Activated CD8-positive, alpha-beta memory T cell treated with anti-CD3 and anti-CD28 coated beads, Interleukin-2, amount 50 U/mL, for 24 hours (primary cell): Measurements from ENCODE around the gene TBC1D23.
A peak's percentile ranks its signal among the peaks of the same experiment; 100 is the strongest.
"Not testable (repeated sequence)": the region's sequence is repeated elsewhere in the genome, so short reads cannot be mapped to it uniquely, and the experiment has no call there.

Experiments
- DNase-seq: peaks from one replicate; pipeline ENCODE4 v3.0.0-alpha.2; 2020; ENCODE audit errors: extremely low read depth

TBC1D23 gene

DNA sequence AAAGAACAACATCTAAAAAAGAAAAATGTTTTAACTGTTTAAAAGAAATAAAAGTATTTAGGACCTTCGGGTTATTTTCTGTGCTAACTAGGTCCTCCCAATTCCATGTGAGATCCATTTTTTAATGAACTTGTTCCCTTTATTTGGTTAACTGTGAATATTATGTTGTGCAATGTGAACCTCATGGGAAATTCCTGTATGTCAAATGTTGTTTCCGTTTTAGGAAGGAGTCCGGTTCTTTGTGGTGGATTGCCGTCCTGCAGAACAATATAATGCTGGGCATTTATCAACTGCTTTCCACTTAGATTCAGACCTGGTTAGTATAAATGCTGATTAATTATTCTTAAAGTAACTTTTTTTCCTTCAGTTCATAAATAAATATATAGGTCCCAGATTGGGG lies 38.2 kb downstream of the TBC1D23 start:
- no peak for DNase-seq

DNA sequence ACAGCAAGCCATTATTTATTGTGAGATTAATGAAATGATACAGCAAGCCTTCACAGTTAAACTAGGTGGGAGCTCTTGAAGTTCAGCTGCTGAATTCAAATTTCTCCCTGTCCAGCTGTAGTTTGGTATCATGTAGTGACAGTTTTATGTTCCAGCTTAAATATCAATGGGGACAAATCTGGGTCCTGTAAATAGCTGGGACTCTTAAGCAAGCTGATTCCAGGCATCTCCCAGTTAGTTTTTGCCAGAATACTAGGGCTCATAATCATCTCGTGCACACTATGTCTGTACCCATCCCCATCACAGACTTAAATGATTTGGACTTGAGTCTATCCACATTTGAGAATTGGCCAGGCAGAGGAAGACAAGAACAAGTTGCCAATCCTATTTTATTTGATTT lies 45.9 kb downstream of the TBC1D23 start:
- DNase-seq, result no peak

DNA sequence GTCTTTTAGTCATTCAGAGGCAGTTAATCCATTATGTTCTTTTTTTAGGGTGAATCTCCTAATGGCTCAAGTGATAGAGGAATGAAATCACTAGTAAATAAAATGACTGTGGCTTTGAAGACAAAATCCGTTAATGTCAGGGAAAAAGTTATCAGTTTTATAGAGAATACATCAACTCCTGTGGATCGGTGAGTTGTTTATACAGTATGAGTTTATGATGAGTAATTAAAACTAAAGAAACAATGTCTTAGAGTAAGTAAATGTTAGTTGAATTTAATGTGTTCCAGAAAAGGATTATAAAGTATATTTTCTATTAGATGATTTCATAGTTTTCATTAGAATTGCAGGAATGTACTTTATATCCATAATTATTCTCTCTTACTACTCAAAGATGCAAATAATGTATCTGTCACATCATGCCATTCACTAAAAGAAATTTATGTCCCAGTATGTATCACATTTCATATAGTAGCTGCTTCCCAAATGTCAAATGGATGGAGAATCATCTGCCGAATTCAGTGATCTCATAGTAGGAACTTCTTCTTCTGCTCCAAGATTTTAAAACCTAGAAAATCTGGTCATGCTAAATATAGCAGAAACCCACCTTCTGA lies 49.7 kb downstream of the TBC1D23 start:
- DNase-seq, result no peak

DNA sequence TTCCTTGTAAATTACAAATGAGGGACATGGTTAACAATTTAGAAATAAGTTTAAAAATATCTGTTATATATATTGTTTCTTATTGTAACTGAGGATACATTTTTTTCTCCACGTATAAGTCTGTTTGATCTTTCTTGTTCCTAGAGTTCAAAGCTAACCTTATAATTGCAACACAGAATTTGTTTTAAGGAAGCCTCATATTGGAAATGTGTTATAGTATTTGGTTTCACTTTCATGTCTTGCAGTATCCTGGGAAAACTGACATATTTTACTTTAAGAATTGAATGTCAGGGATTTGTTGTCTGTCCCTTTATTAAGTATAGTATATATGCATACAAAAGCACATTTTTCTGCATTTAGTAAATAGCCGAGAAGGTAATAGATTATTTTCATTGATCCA lies 50.2 kb downstream of the TBC1D23 start:
- DNase-seq, result no peak

DNA sequence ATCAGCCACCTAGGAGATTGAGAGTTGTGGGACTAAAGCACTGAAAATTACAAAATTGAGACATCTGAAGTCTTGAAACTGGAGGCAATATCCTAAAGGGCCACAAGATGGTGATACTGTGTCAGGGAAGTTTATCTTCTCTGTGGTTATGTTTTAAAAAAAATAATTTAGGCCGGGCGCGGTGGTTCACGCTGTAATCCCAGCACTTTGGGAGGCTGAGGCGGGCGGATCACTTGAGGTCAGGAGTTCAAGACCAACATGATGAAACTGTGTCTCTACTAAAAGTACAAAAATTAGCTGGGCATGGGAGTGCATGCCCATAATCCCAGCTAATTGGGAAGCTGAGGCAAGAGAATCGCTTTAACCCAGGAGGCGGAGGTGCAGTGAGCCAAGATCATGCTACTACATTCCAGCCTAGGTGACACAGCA lies 55.9 kb downstream of the TBC1D23 start:
- no peak for DNase-seq

DNA sequence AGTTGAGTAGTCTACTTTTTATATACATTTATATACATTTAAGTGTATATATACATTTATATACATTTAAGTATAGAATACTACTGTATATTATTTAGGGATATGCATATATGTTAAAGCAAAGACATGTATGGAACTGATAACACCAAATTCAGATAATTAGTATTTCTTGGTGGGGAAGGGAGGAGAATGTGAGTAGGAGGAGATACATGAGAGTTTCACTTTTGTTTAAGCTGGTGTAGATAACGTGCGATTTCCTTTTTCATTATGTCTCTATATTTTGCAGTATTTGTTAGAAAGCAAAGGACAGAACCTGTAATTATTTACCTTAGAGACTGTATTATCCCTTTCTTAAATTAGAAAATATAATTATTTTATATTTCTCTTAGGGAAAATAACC lies 57.1 kb downstream of the TBC1D23 start:
- no peak for DNase-seq

DNA sequence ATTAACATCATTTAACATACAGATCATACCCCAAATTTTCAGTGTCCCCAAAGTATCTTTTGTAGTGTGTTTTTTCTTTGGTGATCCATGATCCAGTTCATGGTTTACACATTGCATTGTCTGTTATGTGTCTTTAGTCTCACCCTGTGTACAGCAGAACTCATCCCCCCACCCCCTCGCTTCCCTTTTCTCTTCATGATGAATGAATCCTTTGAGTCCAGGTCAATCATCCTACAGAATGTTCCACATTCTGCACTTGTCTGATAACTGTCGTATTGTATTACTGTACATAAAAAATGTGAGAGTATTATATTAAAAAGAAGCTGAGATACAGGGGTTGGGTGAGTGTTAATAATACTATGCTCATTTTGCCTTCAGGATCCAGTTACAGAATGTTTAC lies 59.2 kb downstream of the TBC1D23 start:
- DNase-seq, result no peak

DNA sequence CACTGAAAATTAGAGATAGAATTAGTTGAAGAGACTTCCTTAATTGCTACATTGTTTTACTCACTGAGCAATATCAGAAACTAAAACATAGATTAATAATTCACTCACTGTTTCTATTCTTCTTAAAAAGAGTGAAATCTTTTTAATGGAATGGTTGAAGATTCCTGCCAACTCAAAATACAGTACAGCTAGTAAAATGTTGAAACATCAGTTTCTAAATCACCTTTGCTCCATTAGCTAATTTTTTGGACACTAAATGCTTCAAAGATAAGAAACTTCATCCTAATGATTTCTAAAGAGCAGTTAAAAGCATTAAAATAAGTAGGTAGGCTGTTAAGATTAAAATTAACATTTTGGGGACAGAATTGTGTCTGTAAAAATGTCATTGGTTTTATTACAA lies 63.3 kb downstream of the TBC1D23 start:
- no peak for DNase-seq

DNA sequence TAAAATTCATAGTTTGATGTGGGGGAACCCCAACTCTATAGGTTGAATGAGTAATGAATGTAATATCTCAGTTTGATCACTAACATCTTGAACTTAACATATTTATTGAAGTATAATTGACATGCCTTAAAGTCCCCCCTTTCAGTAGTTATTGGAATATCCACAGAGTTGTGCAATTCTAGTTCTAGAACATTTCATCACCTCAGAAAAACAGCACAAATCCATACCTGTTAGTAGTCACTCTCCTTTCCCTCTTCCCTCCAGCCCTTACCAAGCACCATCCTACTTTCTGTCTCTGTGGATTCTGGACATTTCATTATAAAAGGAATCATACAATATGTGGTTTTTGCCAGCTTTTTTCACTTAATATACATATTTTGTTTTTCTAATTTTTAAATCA lies 65.0 kb downstream of the TBC1D23 start:
- no peak for DNase-seq

DNA sequence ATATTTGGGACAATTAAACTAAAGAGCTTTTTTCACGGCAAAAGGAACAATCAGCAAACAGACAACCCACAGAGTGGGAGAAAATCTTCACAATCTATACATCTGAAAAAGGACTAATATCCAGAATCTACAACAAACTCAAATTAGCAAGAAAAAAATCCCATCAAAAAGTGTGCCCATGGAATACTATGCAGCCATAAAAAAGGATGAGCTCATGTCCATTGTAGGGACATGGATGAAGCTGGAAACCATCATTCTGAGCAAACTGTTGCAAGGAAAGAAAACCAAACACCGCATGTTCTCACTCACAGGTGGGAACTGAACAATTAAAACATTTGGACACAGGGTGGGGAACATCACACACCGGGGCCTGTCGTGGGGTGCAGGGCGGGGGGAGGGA lies 66.6 kb downstream of the TBC1D23 start:
- not testable (repeated sequence) for DNase-seq

DNA sequence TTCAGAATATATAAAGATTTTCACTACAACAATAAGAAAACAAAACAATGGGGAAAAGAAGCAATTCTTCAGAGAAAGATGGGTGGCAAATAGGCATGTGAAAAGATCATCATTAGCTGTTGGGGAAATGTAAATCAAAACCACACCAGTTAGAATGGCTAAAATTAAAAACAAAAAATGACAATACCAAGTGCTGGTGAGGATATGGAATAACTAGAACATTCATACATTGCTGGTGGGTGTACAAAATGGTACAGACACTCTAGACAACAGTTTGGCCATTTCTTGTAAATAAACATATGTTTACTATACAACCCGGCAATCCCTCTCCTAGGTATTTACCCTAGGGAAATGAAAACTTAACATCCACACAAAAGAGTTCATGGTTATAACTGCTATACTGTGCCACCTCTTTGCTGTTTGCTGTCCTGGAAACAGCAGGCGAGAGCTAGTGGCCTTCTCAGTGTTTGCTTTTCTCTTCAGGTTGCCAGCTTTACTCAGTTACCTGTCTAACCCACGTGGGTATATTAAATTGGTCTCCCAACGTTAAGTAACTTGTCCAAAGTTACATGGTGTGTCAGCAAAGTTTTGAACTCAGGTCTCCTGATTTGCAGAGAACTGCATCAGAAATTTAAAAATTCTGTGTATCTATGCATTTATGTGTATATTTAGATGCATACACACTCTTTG lies 69.2 kb downstream of the TBC1D23 start:
- no peak for DNase-seq

DNA sequence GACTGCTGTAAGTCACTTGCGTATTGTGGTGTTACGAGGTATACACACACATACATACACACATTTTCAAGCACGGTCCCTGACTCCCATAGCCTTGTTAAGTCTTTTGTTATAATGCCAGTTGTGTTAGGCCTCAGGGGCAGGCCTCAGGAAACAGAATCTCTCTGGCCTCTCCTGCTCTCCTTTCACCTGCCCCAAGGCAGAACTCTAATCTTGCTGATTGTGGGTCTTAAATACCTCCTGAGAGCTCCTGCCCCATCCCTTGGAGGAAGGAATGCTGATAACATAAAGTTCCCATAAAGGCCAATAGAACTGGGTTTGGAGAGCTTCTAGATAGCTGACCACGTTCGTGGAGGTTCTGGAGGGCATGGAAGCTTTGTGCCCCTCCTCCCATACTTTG lies 69.9 kb downstream of the TBC1D23 start:
- DNase-seq, result no peak

DNA sequence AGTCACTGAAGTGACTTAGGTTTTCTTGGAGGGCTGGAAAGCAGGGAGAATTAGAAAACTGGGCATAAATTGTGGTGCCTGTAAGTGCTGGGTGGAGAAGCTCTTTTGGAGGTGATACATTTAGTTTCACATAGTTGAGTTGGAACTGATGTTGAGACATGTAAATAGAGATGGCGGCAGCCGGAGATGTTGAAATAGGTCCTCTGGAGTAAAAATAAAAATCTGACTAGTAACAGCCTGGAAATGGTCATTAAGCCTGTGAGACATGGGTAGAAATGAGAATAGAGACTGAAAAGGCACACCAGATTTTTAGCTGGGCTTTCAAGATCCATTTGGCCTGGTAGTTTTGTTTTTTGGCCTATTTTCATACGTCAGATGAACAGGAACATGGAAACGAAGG lies 70.9 kb downstream of the TBC1D23 start:
- no peak for DNase-seq

DNA sequence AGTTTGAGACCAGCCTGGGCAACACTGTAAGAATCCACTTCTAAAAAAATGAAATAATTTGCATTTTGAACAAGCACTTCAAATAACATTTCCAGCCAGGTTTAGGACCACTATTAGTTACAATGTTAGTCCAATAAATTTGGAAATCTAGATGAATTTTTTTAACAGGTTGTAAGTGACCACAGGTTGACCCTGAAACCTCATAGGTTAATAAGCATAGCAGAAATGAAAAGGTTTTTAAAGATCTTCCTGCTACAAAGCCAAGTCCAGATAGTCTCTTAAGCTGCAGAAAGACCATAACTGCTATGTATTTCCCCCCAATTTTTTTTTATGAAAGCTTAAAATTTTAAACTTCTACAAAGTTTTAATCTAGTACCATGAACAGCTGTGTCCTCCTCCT lies 72.3 kb downstream of the TBC1D23 start:
- no peak for DNase-seq

DNA sequence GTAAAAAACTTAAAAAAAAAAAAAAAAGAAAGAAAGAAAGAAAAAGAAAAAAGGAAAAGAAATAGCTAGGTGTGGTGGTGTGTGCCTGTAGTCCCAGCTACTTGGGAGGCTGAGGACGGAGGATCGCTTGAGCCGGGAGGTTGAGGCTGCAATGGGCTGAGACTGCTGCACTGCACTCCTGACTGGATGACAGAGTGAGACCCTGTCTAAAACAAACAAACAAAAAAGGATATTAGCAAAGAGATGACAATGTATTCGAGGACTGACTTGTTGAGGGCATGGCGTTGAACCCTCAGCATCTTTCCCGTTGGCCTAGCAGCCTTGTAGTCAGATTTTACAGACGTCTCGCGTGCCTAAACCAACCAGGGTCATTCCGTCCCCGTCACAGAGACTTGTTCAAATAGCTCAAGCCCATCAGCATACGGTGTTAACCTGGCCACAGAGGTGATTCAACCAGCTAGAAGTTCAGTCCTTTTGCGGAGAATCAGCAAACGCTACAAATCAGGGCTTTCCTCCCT lies 73.2 kb downstream of the TBC1D23 start:
- no peak for DNase-seq

DNA sequence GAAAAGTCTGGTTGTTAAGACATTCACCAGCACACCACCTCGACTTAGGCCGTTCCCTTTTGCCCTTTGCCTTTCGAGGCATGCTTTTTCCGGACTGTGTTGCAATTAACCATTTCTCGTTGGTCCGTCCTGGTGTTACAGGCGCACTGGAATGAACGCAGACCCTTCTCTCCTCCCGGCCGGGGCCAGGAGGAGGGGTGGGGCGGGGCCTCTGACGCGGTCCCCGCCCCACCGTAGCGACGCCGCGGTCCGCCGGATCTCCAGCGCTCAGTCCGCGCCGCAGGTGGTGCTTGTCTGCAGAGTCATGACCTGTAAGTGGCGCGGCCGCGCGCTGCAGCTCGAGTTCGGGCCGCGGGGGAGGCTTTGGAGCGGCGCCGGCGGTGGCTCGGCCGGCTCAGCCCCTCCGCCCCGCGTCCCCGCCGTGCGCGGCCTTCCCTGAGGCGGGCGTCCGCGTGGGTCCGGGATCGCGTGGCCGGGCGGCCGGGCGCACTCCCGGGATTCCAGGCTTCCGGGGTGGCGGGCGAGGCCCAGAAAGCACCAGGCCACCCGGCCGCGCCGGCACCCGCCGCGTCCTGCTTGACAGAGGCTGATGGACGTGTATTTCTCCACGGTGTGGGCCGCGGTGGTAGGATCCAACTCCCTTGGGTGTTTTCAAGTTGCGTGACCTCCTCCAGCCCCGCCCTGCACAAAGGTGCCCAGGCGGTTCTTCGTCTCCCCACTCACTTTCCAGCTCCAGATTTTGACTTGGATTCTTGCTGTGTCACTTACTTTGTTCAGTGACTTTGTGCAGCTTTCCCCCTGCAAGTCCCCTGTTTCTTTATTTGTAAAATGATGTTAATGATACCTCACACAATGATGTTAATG lies 73.9 kb downstream of the TBC1D23 start, which contains the start of gene NIT2:
NIT2 (plus strand) TSS at position 270 of the 864 bp plus-strand sequence; CDS start at position 305, 35 bp downstream.
- peak; percentile 47 for DNase-seq

DNA sequence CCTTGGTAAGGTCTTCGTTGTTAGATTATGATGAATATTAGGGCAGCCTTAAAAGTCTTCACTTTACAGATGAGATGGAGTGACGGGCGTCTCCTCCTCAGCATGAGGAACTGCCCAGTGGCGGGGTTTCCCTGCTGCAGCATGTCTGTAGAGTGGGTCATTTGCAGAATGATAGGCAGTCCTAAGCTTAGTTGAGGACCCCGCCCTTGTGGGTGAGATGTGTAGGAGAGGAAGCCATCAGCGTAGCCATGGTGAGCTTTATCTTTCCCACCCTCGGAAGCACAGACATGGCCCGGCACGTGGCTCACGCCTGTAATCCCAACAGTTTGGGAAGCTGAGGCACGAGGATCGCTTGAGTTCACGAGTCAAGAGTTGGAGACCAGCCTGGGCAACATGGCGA lies 74.6 kb downstream of the TBC1D23 start:
- DNase-seq, result no peak

DNA sequence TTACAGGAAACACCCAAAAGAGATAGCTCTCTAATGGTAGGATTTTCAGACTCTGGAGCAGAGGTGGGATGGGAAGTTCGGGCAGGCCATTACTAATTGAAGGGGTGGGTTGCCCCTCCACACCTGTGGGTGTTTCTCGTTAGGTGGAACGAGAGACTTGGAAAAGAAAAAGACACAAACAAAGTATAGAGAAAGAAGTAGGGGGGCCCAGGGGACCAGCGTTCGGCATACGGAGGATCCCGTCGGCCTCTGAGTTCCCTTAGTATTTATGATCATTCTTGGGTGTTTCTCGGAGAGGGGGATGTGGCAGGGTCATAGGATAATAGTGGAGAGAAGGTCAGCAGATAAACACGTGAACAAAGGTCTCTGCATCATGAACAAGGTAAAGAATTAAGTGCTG lies 75.4 kb downstream of the TBC1D23 start:
- not testable (repeated sequence) for DNase-seq

DNA sequence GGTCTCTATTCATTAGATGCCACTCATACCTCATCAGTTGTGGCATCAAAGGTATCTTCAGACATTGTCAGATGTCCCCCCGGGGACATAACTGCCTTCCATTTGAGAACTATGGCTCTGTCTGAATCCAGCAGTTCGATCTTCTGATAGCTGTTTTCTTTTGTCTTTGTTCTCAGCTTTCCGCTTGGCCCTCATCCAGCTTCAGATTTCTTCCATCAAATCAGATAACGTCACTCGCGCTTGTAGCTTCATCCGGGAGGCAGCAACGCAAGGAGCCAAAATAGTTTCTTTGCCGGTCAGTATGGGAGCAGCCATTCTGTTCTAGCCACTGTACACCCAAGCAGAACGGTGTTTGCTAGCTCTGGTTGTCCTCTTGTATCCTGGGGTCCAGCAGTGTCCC lies 78.1 kb downstream of the TBC1D23 start:
- DNase-seq, result no peak

DNA sequence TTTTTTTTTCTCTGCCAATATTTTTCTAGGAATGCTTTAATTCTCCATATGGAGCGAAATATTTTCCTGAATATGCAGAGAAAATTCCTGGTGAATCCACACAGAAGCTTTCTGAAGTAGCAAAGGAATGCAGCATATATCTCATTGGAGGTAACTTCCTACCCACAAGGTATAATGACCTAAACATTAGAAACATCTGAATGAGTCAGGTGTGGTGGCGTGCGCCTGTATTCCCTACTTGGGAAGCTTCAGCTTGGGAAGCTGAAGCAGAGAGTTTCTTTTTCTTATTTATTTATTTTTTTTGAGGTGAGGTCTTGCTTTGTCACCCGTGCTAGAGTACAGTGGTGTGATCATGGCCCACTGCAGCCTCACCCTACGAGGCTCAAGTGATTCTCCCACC lies 79.0 kb downstream of the TBC1D23 start:
- no peak for DNase-seq

DNA sequence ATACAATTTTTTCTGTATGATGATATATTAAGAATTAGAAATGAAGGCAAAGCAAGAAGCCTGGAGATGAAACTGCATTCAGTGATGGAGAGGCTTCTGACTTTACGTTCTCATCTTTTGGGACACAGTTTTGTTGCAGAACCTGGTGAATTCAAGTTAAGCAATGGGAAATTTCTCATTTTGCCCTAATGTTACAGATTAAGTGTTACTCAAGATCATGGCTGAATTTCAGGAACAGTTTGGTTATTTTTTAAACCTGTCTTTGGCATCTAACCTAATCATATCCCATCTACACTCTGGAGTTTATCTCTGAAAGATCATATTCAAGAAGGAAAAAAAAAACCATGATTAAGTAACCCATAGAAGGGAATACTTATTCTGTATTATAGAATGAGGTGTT lies 79.7 kb downstream of the TBC1D23 start:
- DNase-seq, result no peak

DNA sequence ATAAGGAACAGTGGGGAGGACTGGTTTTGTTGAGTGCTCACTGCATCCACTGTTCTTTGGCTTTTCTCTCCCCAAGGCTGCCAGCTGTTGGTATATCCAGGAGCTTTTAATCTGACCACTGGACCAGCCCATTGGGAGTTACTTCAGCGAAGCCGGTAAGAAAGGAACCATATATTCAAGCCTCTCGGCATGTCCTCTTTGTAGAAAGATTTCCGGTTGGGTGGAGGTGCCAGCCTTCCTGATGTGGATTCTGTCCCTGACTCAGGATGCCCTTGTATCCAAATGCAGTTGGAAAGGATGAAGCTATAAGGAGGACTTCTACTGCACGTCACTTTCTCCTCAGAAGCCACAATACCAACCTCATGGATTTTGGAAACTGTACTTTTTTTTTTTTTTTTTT lies 87.9 kb downstream of the TBC1D23 start:
- DNase-seq, result no peak

DNA sequence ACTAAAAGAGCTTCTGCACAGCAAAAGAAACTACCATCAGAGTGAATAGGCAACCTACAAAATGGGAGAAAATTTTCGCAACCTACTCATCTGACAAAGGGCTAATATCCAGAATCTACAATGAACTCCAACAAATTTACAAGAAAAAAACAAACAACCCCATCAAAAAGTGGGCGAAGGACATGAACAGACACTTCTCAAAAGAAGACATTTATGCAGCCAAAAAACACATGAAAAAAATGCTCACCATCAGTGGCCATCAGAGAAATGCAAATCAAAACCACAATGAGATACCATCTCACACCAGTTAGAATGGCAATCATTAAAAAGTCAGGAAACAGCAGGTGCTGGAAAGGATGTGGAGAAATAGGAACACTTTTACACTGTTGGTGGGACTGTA lies 91.0 kb downstream of the TBC1D23 start:
- not testable (repeated sequence) for DNase-seq
